ENCODE measurements around the gene BEGAIN.

The BEGAIN gene

DNA sequence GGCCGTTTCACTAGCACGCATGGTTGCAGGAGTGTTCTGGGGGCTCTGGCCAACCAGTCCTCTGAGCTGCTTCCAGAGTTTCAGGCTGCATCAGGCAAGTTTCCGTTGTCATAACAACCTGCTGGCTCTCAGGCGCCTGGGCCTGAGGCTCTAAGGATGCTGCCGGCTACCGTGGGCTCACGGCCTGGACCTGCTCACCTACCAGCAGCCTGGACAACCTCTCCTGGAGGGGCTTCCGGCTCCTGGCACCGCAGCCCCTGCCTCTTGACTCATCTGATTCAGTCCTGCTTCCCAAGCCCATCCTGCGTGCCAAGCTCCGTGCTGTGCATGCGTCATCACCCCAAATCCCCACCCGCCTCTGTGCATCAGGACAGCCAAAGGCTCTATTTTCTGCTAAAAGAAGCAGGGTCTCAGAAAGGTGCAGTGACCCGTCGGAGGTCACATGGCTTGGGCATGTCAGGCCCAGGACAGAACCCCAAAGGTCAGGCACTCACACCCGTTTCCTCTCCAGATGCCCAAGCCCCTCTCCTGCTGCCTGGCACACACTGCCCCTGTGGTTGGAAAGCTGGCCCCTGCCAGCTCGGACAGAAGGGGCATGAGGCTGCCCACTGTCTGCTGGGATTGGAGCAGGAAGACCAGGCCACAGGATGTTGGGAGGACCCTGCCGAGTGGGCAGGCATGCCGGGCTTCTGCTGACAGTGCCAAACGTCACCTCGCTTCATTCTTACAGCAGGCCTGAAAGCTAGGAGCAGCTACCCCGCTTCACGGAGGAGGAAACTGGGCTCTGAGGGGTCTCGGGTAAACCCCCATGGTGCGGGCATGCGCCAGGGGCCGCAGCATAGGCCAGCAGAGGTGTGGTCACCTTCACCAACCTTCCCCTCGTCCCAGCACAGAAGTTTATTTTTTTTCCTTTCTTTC lies 5.7 kb downstream of the BEGAIN start:
- DNase-seq: peak in 1 of 3 experiments; percentile 17

GRCh38 chr14:100580316-100581227 lies 6.6 kb downstream of the BEGAIN start:
- DNase-seq: no peak

- DNase-seq: no peak
Observed at GRCh38 chr14:100578552-100578951, 8.7 kb downstream of the BEGAIN start.

DNA sequence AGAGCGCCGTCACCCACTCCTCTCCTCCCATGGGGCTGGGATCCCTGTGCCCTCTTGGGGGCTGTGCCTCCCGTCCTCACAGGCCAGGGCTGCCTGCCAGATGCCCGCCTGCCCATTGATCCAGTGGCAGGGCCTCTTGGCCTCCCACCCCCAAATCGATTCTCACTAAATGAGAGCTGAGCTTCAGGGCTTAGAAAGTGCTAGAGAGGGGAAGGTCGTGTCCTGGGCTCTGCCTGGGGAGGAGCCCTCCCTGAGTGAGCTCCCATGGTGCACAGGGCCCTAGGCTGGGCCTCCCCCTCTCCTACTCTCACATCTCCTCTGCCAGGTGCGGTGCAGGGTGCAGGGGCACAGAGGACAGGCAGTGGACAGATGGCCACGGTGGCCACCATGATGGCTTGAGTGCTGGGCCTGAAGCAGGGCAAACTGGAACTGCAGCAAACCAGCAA lies 9.2 kb downstream of the BEGAIN start:
- DNase-seq: no peak

- no peak for DNase-seq
Observed at GRCh38 chr14:100577321-100577985, 9.8 kb downstream of the BEGAIN start.

DNA sequence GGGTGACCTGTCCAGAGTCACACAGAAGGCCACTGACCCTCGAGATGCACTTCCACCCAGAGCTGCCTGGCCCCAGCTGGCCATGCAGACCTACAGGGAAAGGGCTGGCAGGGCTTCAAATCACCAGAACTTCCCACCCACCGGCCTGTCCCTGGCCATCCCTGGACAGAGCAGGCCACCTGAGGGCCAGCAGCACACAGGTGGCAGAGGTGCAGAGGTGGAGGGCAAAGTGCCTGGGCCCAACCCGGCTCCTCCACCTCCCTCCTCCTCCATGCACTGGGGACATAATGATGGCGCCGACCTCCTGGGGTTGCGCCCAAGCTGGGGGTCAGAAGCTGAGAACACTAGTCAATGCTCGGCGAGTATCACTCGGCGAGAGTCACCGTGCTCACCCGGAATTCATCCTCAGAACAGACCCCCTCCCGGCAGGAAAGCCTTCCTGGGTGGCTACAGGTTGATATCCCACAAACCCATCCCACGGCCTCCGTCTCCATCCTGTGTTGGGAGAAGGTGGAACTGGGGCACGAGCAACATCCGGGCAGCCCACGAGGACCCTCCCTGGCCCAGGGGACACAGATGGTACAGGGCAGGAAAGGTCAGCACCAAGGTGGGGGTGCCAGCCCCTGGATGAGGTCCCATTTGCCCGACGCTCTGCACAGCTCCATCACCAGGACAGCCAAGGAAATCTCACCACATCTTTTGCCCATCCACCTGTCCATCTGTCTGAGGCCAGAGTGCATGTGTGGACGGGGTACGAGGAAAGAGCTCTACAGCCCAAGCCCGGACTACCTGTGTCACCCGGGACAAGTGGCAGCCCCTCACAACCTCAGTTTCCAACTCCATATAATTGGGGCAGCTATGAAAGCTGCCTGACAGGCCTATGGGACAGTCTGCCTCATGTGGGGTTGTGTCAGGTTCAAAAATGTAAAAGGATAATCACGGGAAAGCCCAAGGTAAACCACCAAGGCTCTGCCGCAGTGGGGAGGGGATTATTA lies 10.8 kb downstream of the BEGAIN start:
- DNase-seq: no peak

GRCh38 chr14:100575266-100575995 lies 11.8 kb downstream of the BEGAIN start:
- DNase-seq: no peak

DNA sequence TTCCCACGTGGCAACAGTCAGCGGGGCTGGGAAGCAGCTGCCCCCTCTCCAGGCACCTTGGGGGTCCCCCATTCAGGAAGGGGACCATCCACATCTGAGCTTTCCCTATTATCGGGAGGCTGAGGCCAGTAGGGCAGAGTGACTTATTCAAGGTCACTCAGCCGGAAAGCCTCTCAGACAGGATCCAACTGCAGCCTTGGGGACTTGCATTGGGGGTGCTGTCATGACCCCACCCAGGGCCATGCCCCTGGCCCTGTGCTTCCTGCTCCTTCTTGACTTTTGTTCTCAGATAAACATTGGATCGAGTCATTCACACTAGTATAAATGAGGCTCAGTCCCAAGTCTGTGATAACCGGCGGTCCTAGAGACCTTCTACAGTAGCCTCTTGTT lies 12.6 kb downstream of the BEGAIN start:
- no peak for DNase-seq

DNA sequence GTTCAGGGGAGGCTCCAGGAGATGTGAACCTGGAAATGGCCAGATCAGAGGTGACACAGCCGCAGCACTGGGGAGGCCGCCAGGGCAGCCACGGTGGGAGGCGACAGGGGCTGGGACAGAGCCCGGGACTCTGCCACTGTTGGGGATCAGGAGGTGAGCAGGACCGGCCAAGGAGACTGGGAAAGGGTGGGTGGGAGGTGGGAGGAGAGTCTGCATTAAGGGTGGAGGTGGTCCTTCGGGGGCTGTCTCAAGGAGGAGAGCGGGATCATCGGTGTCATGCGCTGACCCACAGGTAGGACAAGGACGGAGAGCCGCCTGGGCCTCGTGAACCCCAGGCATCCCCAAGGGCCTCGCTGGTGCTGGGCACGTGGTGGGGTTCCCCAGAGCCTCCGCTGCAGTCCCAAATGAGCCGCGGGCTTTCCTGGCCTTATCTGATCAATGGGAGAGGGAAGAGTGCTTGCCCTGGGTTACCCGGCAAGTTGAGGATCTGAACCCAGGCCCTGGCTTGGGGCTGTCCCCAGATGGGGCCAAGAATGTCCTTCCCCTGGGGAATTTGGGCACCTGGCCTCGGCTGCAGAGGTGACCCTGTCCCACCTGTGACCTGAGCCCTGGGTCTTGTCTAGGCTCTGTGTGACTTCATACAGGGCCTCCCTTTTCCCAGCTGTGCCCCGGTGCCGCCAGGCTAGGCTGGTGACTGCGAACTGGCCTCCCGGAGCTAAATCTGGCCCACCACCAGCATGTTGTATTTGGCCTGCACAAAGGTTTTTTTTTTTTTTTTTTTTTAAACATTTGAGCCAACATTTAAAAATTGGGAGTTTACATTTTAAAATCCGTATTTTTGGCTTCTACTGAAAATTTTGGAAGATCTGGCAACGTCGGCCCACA lies 13.2 kb downstream of the BEGAIN start:
- no peak for DNase-seq

GRCh38 chr14:100573002-100573756 lies 14.0 kb downstream of the BEGAIN start:
- DNase-seq: no peak

DNA sequence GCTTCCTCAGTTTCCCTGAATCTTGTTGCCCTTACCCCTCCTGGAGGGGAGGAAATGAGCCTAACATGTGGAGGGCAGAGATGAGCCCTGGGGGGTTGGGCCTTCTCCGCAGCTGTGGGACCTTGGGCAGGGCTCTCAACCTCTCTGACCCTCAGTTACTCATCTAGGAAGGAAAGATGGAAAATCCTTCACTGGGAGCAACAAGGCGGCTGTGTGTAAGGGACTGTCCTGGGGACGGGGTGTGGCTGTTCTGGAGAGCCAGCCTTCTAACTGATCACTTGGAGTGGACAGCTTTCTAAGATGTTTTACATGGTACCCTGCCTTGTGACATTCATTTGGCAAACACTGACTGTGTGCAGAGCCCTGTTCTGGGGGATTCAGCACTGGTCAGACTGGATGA lies 14.7 kb downstream of the BEGAIN start:
- no peak for DNase-seq

GRCh38 chr14:100571837-100572236 lies 15.4 kb downstream of the BEGAIN start:
- peak in 1 of 3 experiments; percentile 51 for DNase-seq

GRCh38 chr14:100570726-100571454 lies 16.3 kb downstream of the BEGAIN start:
- DNase-seq: no peak

DNA sequence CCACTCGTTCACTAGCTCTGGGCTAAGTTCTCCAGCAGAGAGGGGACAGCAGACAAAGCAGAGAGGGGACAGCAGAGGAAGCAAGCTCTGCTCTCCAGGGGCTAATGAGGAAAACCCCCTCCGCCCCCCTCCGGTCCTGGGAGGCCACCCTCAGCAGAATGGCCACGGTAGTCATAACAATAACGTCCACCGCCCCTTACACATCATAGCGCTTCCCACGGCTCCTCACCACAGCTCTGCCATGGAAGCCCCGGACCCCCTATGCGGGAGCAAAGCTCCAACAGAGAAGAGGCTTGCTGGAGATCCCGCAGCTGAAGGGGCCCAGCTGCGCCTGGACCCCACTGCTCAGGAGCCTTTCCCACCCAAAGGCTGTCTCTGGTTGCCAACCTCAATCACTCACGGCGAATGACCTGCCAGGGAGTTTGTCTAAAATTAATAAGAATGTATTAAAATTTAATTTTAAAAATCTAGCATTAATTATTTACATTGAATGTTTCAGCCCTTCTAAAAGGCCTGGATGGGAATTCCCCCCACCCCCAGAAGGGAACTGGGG lies 17.4 kb downstream of the BEGAIN start:
- DNase-seq: no peak

- DNase-seq: no peak
Observed at GRCh38 chr14:100568998-100569733, 18.1 kb downstream of the BEGAIN start.

DNA sequence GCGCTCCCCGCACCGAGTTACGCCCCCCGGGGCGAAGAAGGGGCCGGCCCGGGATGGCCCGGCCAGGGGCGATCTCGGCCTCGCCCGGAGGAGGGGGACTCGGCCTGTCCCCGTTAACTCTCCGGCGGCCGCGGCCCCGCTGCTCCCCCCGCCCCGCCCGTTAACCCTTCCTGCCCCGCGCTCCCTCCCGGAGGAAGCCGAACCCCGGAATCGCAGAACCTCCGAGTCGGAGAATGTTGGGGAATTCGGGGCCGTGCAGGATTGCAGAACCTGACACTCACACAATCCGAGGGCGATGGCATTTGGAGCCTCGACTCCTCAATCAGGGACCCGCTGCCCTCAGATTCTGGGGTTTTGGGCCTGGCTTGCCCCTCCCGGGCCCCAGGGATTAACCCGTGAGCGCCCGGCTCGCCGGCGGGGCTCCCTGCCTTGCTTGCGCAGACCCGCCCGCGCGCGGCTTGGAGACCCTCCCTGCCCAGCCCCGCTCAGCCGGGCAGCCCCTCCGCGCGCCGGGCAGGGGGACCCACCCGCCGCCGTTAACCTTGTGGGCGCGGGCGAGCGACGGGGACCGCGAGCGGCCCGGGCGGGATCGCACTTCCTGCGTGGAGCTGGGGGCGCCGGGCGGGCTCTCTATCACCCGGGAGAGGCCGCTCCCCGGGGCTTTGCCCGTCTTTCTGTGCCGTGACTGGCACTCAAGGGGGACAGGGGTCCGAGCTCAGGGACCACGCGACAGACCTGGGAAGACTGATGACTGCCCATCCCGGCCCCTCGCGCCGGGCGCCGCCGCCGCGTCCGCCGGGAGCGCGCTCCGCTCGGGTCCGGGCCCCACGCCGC lies 18.8 kb downstream of the BEGAIN start:
- DNase-seq: peak in 2 of 3 experiments; percentile 18 to 35

GRCh38 chr14:100567877-100568163 lies 19.4 kb downstream of the BEGAIN start:
- peak in 1 of 3 experiments; percentile 18 for DNase-seq

All from NCI-H1417 (cell line).